Uterus (tissue), 4 donors: Measurements from ENCODE around the gene MAMLD1. TPM values are rescaled to one million over a fixed set of nuclear protein-coding genes. Genes with fewer than 3 reads are reported as not detected.

Experiments used
- DNase-seq, 2 donors: peaks; one replicate each; pipeline ENCODE4 v3.0.0-alpha.2; 2019 to 2020
- H3K27ac ChIP-seq, 2 donors: fragments of 200-600 bp; sonication (generic); 1 replicate in 1 of 2; 2 replicates in 1 of 2; pipeline ENCODE4 v1.5.1; 2016 to 2018
- H3K27me3 ChIP-seq, 2 donors: fragments of 200-600 bp; sonication (generic); one replicate each; pipeline ENCODE4 v1.5.1; 2018 to 2019; ENCODE audit warnings: control low read depth in 1 of 2
- H3K36me3 ChIP-seq, 2 donors: fragments of 200-600 bp; sonication (generic); one replicate each; pipeline ENCODE4 v1.5.1; 2019; ENCODE audit warnings: control low read depth in 1 of 2
- H3K4me1 ChIP-seq, 2 donors: fragments of 200-600 bp; sonication (generic); one replicate each; pipeline ENCODE4 v1.5.1; 2018 to 2019; ENCODE audit warnings: control low read depth in 1 of 2
- H3K4me3 ChIP-seq, 2 donors: fragments of 200-600 bp; sonication (generic); 1 replicate in 1 of 2; 2 replicates in 1 of 2; pipeline ENCODE4 v1.5.1; 2018 to 2019; ENCODE audit warnings: mild to moderate bottlenecking in 1 of 2
- H3K9me3 ChIP-seq, 2 donors: fragments of 200-600 bp; sonication (generic); one replicate each; pipeline ENCODE4 v1.5.1; 2019; ENCODE audit warnings: control low read depth in 1 of 2
- POLR2A ChIP-seq, 2 donors: fragments of 450-650 bp; IDR thresholded peaks; one replicate each; pipeline ENCODE4 v1.6.1; 2016; ENCODE audit warnings: antibody characterized with exemption in 2 of 2, mild to moderate bottlenecking in 1 of 2, moderate library complexity in 1 of 2
- intact Hi-C: fragments of 100-400 bp; cut with DNase I; formaldehyde crosslinking; loops from one replicate; pipeline ENCODE4 v1.15.1; 2023; ENCODE audit warnings: low total_unique reads
- total RNA-seq, 4 donors: library from RNA; depleted of rRNA in 3 of 4; stranded (reverse); fragments of >200 nt in 3 of 4; gene quantifications; one replicate each; pipeline versions ENCODE4 v1.1.0 to v1.2.4, GENCODE V29; 2014 to 2023
- TF ChIP-seq, protein P1 (sequence below), 4 experiments: fragments of 200-600 bp in 2 of 4; fragments of 450-650 bp in 2 of 4; sonication (generic) in 2 of 4; IDR thresholded peaks; one replicate each; pipeline ENCODE4 v1.5.1; 2016 to 2019; ENCODE audit warnings: antibody characterized with exemption in 4 of 4, mild to moderate bottlenecking in 2 of 4, moderate library complexity in 1 of 4
- donor health status: DM: yes; HTN: yes; CAD: no.

Gene MAMLD1
- total RNA-seq, 4 donors from 2014 or later = 0.77 to 20.6 (median 2.2) TPM

DNA sequence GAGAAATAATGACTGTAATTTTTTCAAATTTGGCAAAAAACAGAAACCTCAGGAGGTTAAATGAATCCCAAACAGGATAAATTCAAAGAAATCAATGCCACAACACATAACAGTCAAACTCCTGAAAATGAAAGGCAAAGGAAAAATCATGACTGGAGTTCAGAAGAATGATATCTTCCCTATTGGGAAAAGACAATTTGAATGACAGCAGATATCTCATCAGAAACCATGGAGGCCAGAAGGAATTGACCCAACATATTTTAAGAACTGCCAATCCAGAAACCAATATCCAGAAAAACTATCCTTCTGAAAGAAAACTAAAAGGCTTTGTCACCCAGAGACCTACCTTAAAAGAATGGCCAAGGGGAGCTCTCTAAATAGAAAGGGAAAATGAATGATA, 40.1 kb upstream of the MAMLD1 start:
- intact Hi-C loops = no loop called here
- TF ChIP-seq, protein P1, sequence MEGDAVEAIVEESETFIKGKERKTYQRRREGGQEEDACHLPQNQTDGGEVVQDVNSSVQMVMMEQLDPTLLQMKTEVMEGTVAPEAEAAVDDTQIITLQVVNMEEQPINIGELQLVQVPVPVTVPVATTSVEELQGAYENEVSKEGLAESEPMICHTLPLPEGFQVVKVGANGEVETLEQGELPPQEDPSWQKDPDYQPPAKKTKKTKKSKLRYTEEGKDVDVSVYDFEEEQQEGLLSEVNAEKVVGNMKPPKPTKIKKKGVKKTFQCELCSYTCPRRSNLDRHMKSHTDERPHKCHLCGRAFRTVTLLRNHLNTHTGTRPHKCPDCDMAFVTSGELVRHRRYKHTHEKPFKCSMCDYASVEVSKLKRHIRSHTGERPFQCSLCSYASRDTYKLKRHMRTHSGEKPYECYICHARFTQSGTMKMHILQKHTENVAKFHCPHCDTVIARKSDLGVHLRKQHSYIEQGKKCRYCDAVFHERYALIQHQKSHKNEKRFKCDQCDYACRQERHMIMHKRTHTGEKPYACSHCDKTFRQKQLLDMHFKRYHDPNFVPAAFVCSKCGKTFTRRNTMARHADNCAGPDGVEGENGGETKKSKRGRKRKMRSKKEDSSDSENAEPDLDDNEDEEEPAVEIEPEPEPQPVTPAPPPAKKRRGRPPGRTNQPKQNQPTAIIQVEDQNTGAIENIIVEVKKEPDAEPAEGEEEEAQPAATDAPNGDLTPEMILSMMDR (IDR thresholded peaks at IDR 0.05) = no peak
- TF ChIP-seq POLR2A (IDR thresholded peaks at IDR 0.05) = no peak
- Histone ChIP-seq H3K27me3 (no peaks in the 10 kb centered on the region), H3K4me3 (no peak overlapping the region), H3K27ac (no peak overlapping the region), H3K36me3 (no peaks in the 10 kb centered on the region), H3K9me3 (no peaks in the 10 kb centered on the region), H3K4me1 (no peaks in the 10 kb centered on the region)
- DNase-seq = no peak

DNA sequence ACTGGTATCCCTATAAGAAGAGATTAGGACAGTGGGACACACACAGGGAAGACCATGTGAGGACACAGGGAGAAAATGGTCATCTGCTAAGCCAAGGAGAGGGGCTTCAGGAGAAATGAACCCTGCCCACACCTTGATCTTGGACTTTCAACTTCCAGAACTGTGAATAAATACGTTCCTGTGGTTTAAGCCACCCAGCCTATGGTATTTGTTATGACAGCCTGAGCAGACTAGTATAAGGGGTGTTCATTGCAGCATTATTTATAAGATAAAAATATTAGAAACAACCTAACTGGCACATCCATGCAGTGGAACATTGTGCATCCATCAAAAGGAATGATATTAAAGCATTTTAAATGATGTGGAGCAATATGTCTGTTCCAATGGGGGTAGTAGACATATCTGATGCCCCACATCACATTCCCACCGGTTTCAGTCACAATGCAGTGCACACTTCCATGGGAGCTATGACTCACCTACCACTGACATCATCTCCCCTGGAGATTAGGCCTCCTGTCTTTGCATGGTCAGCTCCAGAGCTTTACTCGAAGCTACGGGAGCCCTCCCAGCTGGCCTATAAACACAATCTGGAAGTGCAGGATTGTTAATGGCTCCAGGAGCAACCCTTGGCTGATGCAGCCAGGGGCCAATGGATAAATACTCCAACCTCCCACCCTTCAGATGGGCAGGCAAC, 38.9 kb upstream of the MAMLD1 start:
- intact Hi-C loops = no loop called here
- Histone ChIP-seq H3K27me3 (no peaks in the 10 kb centered on the region), H3K27ac (no peak overlapping the region), H3K9me3 (no peaks in the 10 kb centered on the region), H3K36me3 (no peaks in the 10 kb centered on the region), H3K4me3 (no peak overlapping the region), H3K4me1 (no peaks in the 10 kb centered on the region)
- DNase-seq = no peak
- TF ChIP-seq, protein P1 (IDR thresholded peaks at IDR 0.05) = no peak
- TF ChIP-seq POLR2A (IDR thresholded peaks at IDR 0.05) = no peak

DNA sequence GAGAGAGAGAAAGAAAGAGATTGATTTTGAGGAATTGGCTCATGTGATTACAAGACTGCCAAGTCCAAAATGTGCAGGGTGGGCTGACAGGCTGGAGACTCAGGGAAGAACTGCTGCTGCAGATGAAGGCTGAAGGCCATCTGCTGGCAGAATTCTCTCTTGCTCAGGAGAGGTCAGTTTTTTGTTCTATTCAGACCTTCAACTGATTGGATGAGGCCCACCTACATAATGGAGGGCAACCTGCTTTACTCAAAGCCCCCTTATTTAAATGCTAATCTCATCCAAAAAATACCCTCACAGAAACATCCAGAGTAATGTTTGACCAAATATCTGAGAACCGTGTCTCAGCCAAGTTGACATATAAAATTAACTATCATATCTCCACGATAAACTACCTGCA, 38.2 kb upstream of the MAMLD1 start:
- TF ChIP-seq POLR2A (IDR thresholded peaks at IDR 0.05) = no peak
- TF ChIP-seq, protein P1 (IDR thresholded peaks at IDR 0.05) = no peak

DNA sequence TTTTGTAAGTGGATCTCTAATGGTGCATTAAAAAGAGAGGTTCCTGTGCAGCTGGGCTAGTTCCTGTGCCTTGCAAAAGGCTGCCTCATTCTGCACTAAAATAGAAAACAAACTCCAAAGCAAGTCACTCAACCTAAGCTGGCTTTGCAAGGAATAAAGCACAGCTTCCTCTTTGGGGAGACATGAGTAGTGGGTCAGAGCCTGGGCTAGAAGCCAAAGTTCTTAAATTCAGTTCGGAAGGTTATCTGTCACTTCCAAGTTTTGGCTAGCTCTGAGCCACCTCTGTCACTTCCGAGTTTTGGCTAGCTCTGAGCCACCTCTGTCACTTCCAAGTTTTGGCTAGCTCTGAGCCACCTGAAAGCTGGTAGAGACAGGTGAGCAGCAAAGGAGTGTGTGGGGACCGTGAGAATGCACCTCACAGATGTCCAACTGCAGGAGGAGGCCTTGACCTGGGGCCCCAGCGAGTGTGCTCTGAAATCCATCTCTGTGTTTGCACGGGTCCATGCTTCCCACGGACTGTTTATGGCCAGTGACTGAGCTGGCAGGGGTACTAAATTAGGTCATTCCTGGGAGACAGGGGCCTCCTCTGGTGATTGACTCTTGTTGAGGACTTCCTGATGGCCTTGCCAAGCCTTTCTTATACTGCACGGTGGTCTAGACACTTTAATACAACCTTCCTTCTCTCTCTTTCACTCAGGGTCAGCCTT, 36.4 kb upstream of the MAMLD1 start:
- H3K27me3 ChIP-seq = no peaks in the 10 kb centered on the region
- intact Hi-C loops = no loop called here
- H3K27ac ChIP-seq = no peak overlapping the region
- no peaks in the 10 kb centered on the region for H3K36me3 ChIP-seq
- TF ChIP-seq, protein P1 (IDR thresholded peaks at IDR 0.05) = no peak
- TF ChIP-seq POLR2A (IDR thresholded peaks at IDR 0.05) = no peak
- H3K4me3 ChIP-seq = no peak overlapping the region
- no peaks in the 10 kb centered on the region for H3K4me1 ChIP-seq
- DNase-seq = no peak
- H3K9me3 ChIP-seq = no peaks in the 10 kb centered on the region

More for the DNA sequence above, 38.2 kb upstream of the MAMLD1 start:
- no peaks in the 10 kb centered on the region for H3K4me1 ChIP-seq
- intact Hi-C loops = no loop called here
- H3K36me3 ChIP-seq = no peaks in the 10 kb centered on the region
- no peaks in the 10 kb centered on the region for H3K9me3 ChIP-seq
- no peak overlapping the region for H3K27ac ChIP-seq
- DNase-seq = no peak
- no peaks in the 10 kb centered on the region for H3K27me3 ChIP-seq
- no peak overlapping the region for H3K4me3 ChIP-seq

DNA sequence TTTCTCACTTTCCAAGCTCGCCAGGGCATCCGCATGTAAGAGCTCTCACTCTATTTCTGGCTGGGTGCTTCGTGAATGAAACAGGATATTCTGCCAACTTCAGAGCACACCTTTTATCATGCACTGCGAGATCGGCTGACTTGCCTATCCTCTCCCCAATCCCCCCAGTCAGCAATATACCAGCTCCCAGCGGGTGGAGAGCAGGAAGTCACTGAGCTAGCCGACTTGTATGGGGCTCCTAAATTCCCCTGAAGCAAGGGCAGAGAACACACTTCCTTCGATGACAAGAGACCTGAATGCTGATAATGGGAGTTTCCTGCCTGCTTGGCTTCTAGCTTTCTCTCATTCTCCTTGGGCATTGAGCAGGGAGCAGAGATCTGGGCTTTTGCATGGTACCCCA, 33.8 kb upstream of the MAMLD1 start:
- Histone ChIP-seq H3K9me3 (no peaks in the 10 kb centered on the region), H3K27me3 (no peaks in the 10 kb centered on the region), H3K36me3 (no peaks in the 10 kb centered on the region), H3K27ac (no peak overlapping the region), H3K4me3 (no peak overlapping the region), H3K4me1 (no peaks in the 10 kb centered on the region)
- TF ChIP-seq, protein P1 (IDR thresholded peaks at IDR 0.05) = no peak
- no peak for TF ChIP-seq POLR2A (IDR thresholded peaks at IDR 0.05)
- intact Hi-C loops = no loop called here
- DNase-seq = no peak
